ENCODE results near the gene SPATA21. TPM values are rescaled to one million over a fixed set of nuclear protein-coding genes. Genes with fewer than 3 reads are reported as not detected.
"Not testable (repeated sequence)": the region's sequence is repeated elsewhere in the genome, so short reads cannot be mapped to it uniquely, and the experiment has no call there.

The SPATA21 gene
- total RNA-seq, 1 experiment from 2014 or later, result not detected

DNA sequence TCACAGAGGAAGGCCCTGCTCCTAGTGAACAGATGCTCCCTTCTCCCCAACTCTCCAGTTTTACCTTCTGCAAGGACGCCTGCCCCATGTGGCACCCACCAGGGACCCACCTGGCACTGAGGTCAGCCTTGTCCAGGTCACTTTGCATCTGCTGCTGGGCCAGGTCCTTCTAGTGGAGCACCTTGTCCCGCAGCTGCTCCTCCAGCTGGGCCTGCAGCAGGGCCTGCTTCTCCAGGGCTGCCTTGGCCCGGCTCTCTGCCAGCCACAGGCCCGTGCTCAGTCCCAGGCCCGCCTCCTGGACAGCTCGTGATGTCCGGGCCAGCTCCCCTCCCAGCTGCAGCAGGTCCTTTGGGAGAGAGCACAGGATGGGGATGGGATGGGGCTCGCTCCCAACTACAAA, 49.1 kb upstream of the SPATA21 start:
- not testable (repeated sequence) for H3K14ac ChIP-seq (ENCODE audit: insufficient read depth, low read length); H3K9ac ChIP-seq (ENCODE audit: extremely low read depth, insufficient read length, low read length); H3K4me2 ChIP-seq (ENCODE audit: insufficient read depth, insufficient read length, low read length); H3K27me3 Mint-ChIP-seq (ENCODE audit: low read depth); H3K27ac ChIP-seq (ENCODE audit: insufficient read length, low read depth, low read length); H2BK15ac ChIP-seq (ENCODE audit: low read depth, low read length); H3K27me3 ChIP-seq (ENCODE audit: insufficient read depth, low read length); H3T11ph ChIP-seq (ENCODE audit: low read length); H4K8ac ChIP-seq (replicated peaks; ENCODE audit: insufficient read length, low read depth, low read length); H3K4me1 ChIP-seq (ENCODE audit: insufficient read depth, low read length); H4K20me1 ChIP-seq (ENCODE audit: control insufficient read depth, insufficient read depth, insufficient read length); H2AK5ac ChIP-seq (ENCODE audit: insufficient read length, low read length); H3K4ac ChIP-seq (ENCODE audit: low read depth, low read length); H3K79me2 ChIP-seq (ENCODE audit: insufficient read depth, low read length); H2BK120ac ChIP-seq (ENCODE audit: low read depth, low read length, poor library complexity, severe bottlenecking); H3K23me2 ChIP-seq (ENCODE audit: insufficient read length, low read depth, low read length, poor library complexity, severe bottlenecking); H3K27ac Mint-ChIP-seq; H3K79me1 ChIP-seq (ENCODE audit: insufficient read depth, low read depth, low read length, poor library complexity, severe bottlenecking); H3K18ac ChIP-seq (ENCODE audit: insufficient read length, low read depth, low read length); H3K23ac ChIP-seq (ENCODE audit: insufficient read length, low read depth, low read length); H3K9me3 Mint-ChIP-seq; H3K4me3 Mint-ChIP-seq; DNase-seq; H2BK12ac ChIP-seq (ENCODE audit: insufficient read length, low read depth, low read length); H2AFZ ChIP-seq (ENCODE audit: low read length); H2BK20ac ChIP-seq (ENCODE audit: low read depth, low read length, poor library complexity, severe bottlenecking); H4K91ac ChIP-seq (ENCODE audit: insufficient read length, low read depth, low read length); H3K56ac ChIP-seq (ENCODE audit: insufficient read length, low read depth, low read length); H2BK5ac ChIP-seq (ENCODE audit: insufficient read length, low read length); H4K5ac ChIP-seq (ENCODE audit: insufficient read length, low read depth, low read length); H3K9me3 ChIP-seq (ENCODE audit: control insufficient read depth, low read depth, low read length); H3K4me1 Mint-ChIP-seq
- WGBS (ENCODE audit: extremely low coverage, insufficient read length, low lambda C conversion rate), result no CpG with 5 or more reads among the region's 8 CpGs
- H3K36me3 Mint-ChIP-seq (ENCODE audit: insufficient read depth in 1 of 3, low read depth in 3 of 3), result peaks cover 8 to 39% (median 24%) of the 10 kb centered on the region in 3 experiments; a peak in 6 of 7 replicates
